GM18951 (cell line): ENCODE measurements around the gene HOXB8.

Experiments
- POLR2A ChIP-seq: IDR thresholded peaks from 4 replicates; pipeline ENCODE4 v1.6.1; 2011; ENCODE audit warnings: mild to moderate bottlenecking; ENCODE audit not compliant: insufficient read length, insufficient read depth; ENCODE audit errors: extremely low read depth
- in situ Hi-C: fragments of 300-500 bp; cut with MboI; formaldehyde crosslinking; loops from one replicate; pipeline ENCODE4 v1.12.0; 2022; ENCODE audit warnings: low sequenced_read_pairs, mixed read lengths, inconsistent platforms; ENCODE audit not compliant: unreplicated experiment

The HOXB8 gene

GRCh38 chr17:48605991-48606891, 8.9 kb downstream of the HOXB8 start:
- no peak for TF ChIP-seq POLR2A
- in situ Hi-C loops = no loop called here

DNA sequence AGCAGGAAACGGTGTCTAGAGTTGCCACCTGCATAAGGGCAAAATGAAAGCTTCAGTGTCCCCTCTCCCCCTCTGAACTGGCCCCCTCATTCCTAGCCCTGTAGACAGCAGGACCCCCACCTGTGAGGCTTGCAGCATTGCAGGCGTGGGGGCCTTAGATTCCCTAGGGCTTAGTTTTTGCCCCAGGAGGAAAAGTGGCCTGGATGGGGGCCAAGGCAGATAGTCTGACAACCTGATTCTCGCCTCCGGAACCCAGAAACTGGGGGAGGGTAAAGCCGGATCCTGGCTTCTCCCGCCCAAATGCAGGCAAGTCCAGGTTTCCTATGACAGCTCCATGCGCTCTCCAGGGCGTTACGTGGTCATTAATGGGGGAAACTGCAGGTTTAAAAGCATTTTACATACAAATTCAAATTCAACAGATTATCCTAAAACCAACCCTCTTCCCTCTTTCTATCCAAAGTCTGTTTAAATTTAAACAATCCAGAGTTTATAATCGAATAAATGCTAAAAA, 9.6 kb downstream of the HOXB8 start:
- in situ Hi-C loops = no loop called here
- TF ChIP-seq POLR2A = no peak

DNA sequence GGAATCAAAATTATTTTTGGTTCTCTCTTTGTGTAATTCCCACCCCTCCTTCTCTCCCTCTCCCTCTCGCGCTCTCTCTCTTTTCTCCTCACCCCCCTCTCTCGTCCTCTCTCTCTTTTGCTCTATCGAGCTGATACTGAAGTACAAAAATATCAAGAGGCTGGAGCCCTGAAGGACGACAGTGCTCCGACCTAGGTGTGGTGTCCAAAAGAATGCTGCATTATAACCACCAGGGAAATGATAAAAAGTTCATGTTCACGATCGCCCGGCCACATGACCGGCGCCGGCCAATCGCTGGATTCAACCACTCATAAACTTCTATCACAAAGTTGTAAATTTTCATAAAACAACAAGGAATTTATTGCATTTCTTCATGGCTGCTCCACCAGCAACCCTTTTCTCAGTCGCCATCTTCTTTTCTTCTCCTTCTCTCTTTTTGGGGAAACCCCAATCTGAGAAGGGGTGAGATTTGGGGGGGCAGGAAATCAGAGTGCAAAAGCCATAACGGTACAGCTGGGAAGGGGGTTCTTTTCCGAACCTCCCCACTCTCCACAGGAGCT, 10.2 kb downstream of the HOXB8 start, which contains the start of gene HOXB6:
HOXB6 (minus strand) TSS at position 217 of the 560 bp plus-strand sequence. CDS start 6,836 bp downstream, outside the sequence.
- in situ Hi-C loops = no loop called here
- TF ChIP-seq POLR2A = peak; percentile 17

DNA sequence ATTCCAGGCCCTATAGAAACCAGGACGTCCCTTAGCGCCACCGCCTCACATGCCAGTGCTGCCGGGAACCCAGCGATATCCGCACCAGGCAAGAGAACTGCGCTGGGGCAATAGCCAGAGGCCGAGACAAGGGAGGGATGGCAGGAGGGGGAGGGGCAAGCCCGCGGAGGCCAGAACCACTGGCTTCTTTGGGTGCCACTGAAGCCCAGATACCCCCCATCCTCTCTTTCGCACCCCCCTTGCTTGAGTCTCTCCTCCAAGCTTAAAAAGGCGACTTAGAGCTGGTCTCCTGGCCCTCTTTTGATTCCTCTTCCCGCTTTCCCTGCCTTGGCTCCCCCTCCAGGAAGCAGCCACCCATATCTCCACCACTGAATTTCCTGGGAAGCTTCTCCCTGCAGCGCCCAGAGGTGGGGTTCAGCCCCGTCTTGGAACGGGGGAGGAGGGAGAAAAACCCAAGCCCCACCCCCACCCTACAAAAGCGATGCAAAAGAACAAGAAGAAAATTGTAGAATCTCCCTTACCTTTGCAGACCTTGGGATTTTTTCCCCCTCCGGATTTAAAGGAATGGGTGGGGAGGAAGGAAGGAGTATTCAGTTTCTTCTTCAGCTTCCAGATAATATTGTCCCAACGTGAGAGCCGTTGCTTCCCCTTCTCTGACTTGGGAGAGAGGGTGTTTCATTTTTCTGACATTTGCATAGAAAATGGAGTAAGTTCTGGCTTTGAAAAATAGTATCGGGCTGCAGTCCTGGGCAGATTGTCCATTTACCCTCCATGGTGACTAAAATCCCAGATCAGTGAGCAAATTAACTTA, 10.9 kb downstream of the HOXB8 start:
- in situ Hi-C loops = no loop called here
- TF ChIP-seq POLR2A = no peak

- no peak for TF ChIP-seq POLR2A
- in situ Hi-C loops = no loop called here
Measured at GRCh38 chr17:48601539-48602425, 13.3 kb downstream of the HOXB8 start.

DNA sequence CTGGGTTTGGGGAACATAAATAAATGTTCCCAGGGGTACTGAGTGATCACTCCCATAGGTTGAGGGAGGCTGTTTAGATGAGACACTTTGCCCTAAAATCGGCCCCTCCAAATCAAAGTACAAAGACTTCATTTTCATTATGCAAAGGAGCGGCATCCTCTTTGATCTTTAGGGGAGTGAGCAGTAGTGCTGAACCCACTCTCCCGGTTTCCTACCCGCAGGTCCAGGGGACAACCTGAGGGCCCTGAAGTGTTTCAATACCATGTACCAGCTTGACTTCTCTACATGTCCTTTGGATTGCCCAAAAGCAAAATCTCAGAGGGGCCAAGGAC, 13.9 kb downstream of the HOXB8 start:
- TF ChIP-seq POLR2A = no peak
- in situ Hi-C loops = no loop called here

- in situ Hi-C loops = no loop called here
- TF ChIP-seq POLR2A = no peak
Measured at GRCh38 chr17:48600244-48601098, 14.6 kb downstream of the HOXB8 start.

- in situ Hi-C loops = no loop called here
- no peak for TF ChIP-seq POLR2A
Measured at GRCh38 chr17:48599354-48599753, 15.7 kb downstream of the HOXB8 start.

GRCh38 chr17:48598736-48599135, 16.4 kb downstream of the HOXB8 start:
- in situ Hi-C loops = no loop called here
- TF ChIP-seq POLR2A = no peak

DNA sequence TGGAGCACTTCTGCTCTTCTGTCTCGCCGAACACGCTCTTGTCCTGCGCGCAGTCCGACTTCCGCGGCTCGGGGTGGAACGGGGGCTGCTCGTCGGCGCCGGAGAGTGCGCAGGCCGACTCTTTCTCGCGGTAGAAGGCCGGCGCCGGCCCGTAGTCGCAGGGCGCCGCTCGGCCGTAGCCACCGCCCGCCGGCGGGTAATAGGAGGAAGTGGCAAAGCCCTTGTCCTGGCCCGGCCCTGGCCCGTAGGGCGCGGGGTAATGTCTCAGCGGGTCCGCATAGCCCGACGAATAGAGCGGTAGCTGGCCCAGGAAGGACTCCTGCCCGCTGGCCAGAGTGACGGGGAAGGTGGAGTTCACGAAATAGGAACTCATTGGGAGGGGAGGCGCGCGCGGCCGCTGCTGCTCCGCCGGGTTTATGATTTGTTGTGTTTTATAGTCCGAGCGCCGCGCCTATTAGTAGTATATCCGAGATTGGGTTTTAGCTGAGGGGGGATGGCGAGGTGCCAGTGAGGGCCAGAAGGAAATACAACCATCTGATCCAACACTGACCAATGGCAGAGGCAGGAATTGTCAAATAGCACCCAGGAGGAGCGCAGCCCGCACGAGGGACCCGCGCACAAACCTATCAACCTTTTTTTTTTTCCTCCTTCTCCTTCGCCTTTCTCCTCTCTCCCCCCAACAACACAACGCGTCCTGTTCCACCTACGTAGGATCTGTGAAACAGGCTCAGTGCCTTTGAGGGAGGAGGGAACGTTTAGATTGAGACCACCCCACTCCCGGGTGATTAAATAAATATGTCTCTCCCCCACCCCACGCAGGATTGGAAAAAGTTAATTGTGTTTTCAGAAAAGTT, 17.1 kb downstream of the HOXB8 start:
- in situ Hi-C loops = no loop called here
- TF ChIP-seq POLR2A = peak; percentile 37

DNA sequence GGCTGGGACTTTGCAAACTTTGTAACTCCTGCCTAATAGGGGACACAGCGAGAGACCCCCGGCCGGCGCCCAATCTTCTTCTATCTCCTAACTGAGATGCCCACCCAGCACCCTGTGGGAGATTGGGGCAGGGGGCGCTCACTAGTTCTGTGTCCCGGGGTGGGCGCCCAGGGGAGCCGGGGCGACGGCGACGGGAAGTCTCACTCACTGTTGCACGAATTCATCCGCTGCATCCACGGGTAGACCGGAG, 17.6 kb downstream of the HOXB8 start:
- in situ Hi-C loops = no loop called here
- TF ChIP-seq POLR2A = no peak
